Measurements from ENCODE around the gene TNS2. TPM values are rescaled to one million over a fixed set of nuclear protein-coding genes. Genes with fewer than 3 reads are reported as not detected.
"Not testable (repeated sequence)": the region's sequence is repeated elsewhere in the genome, so short reads cannot be mapped to it uniquely, and the experiment has no call there.

Gene TNS2
- total and polyA plus RNA-seq, 5 experiments from 2014 or later = 0.13 to 3.0 (median 1.3) TPM; not detected in 1

GRCh38 chr12:53093777-53094393 lies 44.0 kb downstream of the TNS2 start:
- peaks cover 21 to 35% (median 27%) of the 10 kb centered on the region in 4 donors for H3K4me1 Mint-ChIP-seq
- ATAC-seq (peak in 1 of 2 donors; percentile 18), DNase-seq (no peak)
- no peaks in the 10 kb centered on the region for H3K9me3 Mint-ChIP-seq
- H3K4me3 Mint-ChIP-seq = no peak overlapping the region
- H3K27ac Mint-ChIP-seq = peak overlapping the region in 2 of 10 donors; percentile 15 to 79
- H3K27me3 Mint-ChIP-seq = peaks cover 0 to 3% (median 1%) of the 10 kb centered on the region in 5 donors
- POLR2A ChIA-PET = interaction anchor here (0.7 to 4.7 kb wide), 4 partner anchors 9 to 42 kb away, joined by 3 to 26 read pairs (median 6); partner anchors contain the start of genes SOAT2 and SPRYD3
- peaks cover 0 to 2% (median 0%) of the 10 kb centered on the region in 3 donors for H3K36me3 Mint-ChIP-seq

GRCh38 chr12:53094394-53094787 lies 44.5 kb downstream of the TNS2 start:
- ATAC-seq = no peak
- DNase-seq = no peak
- peaks cover 0 to 2% (median 0%) of the 10 kb centered on the region in 3 donors for H3K36me3 Mint-ChIP-seq
- POLR2A ChIA-PET = interaction anchor here (0.9 to 4.7 kb wide), 3 partner anchors 8 to 43 kb away, joined by 6 to 26 read pairs (median 7); partner anchors contain the start of genes SOAT2 and SPRYD3
- H3K4me3 Mint-ChIP-seq = no peak overlapping the region
- H3K27me3 Mint-ChIP-seq = peaks cover 0 to 3% (median 0%) of the 10 kb centered on the region in 5 donors
- peaks cover 26 to 40% (median 32%) of the 10 kb centered on the region in 4 donors for H3K4me1 Mint-ChIP-seq
- no peaks in the 10 kb centered on the region for H3K9me3 Mint-ChIP-seq
- peak overlapping the region in 2 of 10 donors; percentile 15 to 79 for H3K27ac Mint-ChIP-seq

GRCh38 chr12:53094796-53095595 lies 45.1 kb downstream of the TNS2 start:
- Mint-ChIP-seq H3K27ac (peak overlapping the region in 1 of 10 donors; percentile 31), H3K4me1 (peaks cover 27 to 42% (median 33%) of the 10 kb centered on the region in 4 donors), H3K4me3 (peak overlapping the region in 2 of 10 donors; percentile 44 to 53)
- POLR2A ChIA-PET = interaction anchor here (0.9 to 4.7 kb wide), 4 partner anchors 8 to 86 kb away, joined by 3 to 26 read pairs (median 6); partner anchors contain the start of genes CSAD, SOAT2, SPRYD3 and ZNF740
- not testable (repeated sequence) for H3K36me3 Mint-ChIP-seq, H3K27me3 Mint-ChIP-seq, ATAC-seq, H3K9me3 Mint-ChIP-seq, DNase-seq

- H3K9me3 Mint-ChIP-seq, H3K36me3 Mint-ChIP-seq, ATAC-seq, H3K27me3 Mint-ChIP-seq, DNase-seq: not testable (repeated sequence)
- Mint-ChIP-seq H3K4me1 (peaks cover 27 to 42% (median 36%) of the 10 kb centered on the region in 4 donors), H3K4me3 (peak overlapping the region in 2 of 10 donors; percentile 44 to 53), H3K27ac (peak overlapping the region in 2 of 10 donors; percentile 18 to 31)
- POLR2A ChIA-PET = interaction anchor here (1.1 to 4.7 kb wide), 2 partner anchors 16 to 85 kb away, joined by 3 to 26 read pairs; partner anchors contain the start of genes CSAD, SPRYD3 and ZNF740
Measured at GRCh38 chr12:53095596-53095895, 45.7 kb downstream of the TNS2 start.

GRCh38 chr12:53096089-53096741 lies 46.4 kb downstream of the TNS2 start:
- peaks cover 27 to 42% (median 38%) of the 10 kb centered on the region in 4 donors for H3K4me1 Mint-ChIP-seq
- no peak for DNase-seq
- H3K9me3 Mint-ChIP-seq = no peaks in the 10 kb centered on the region
- H3K27me3 Mint-ChIP-seq = peaks cover 0 to 3% (median 0%) of the 10 kb centered on the region in 5 donors
- H3K4me3 Mint-ChIP-seq = peak overlapping the region in 8 of 10 donors; percentile 24 to 92 (median 49)
- peaks cover 0 to 2% (median 0%) of the 10 kb centered on the region in 3 donors for H3K36me3 Mint-ChIP-seq
- H3K27ac Mint-ChIP-seq = peak overlapping the region in 7 of 10 donors; percentile 36 to 82 (median 53)
- no peak for ATAC-seq
- POLR2A ChIA-PET = interaction anchor here (1.1 to 4.9 kb wide), 3 partner anchors 16 to 85 kb away, joined by 3 to 58 read pairs (median 26); partner anchors contain the start of genes CSAD, SPRYD3 and ZNF740

- Mint-ChIP-seq H3K27ac (peak overlapping the region; percentile 47 to 87 (median 75)), H3K4me1 (peaks cover 27 to 42% (median 41%) of the 10 kb centered on the region in 4 donors), H3K4me3 (peak overlapping the region; percentile 70 to 92 (median 82)), H3K9me3 (no peaks in the 10 kb centered on the region), H3K36me3 (peaks cover 0 to 2% (median 0%) of the 10 kb centered on the region in 3 donors), H3K27me3 (peaks cover 0 to 1% (median 0%) of the 10 kb centered on the region in 5 donors)
- DNase-seq (no peak), ATAC-seq (no peak)
- POLR2A ChIA-PET = interaction anchor here (4.9 kb wide), 1 partner anchor 17 kb away, joined by 58 read pairs; the partner anchor contains the start of gene SPRYD3
Measured at GRCh38 chr12:53096759-53097158, 46.9 kb downstream of the TNS2 start.

GRCh38 chr12:53097207-53097563 lies 47.3 kb downstream of the TNS2 start:
- peak overlapping the region; percentile 47 to 87 (median 75) for H3K27ac Mint-ChIP-seq
- H3K27me3 Mint-ChIP-seq = peaks cover 0 to 1% (median 0%) of the 10 kb centered on the region in 5 donors
- H3K36me3 Mint-ChIP-seq = peaks cover 0 to 2% (median 0%) of the 10 kb centered on the region in 3 donors
- no peaks in the 10 kb centered on the region for H3K9me3 Mint-ChIP-seq
- POLR2A ChIA-PET = interaction anchor here (1.6 to 4.9 kb wide), 4 partner anchors 18 to 50 kb away, joined by 6 to 58 read pairs (median 21); partner anchors contain the start of gene SPRYD3
- H3K4me3 Mint-ChIP-seq = peak overlapping the region; percentile 70 to 92 (median 82)
- peaks cover 29 to 47% (median 45%) of the 10 kb centered on the region in 4 donors for H3K4me1 Mint-ChIP-seq
- DNase-seq = no peak
- no peak for ATAC-seq

- Mint-ChIP-seq H3K27ac (peak within 1 kb of the TSS; percentile 76 to 93 (median 84)), H3K4me1 (peaks cover 33 to 52% (median 50%) of the 10 kb centered on the region in 4 donors), H3K9me3 (no peaks in the 10 kb centered on the region), H3K4me3 (peak within 1 kb of the TSS; percentile 79 to 92 (median 86)), H3K36me3 (peaks cover 0 to 2% (median 0%) of the 10 kb centered on the region in 3 donors), H3K27me3 (peaks cover 0 to 1% (median 0%) of the 10 kb centered on the region in 5 donors)
- POLR2A ChIA-PET = interaction anchor here (0.7 to 4.9 kb wide), 9 partner anchors 13 to 227 kb away, joined by 3 to 58 read pairs (median 5); partner anchors contain the start of gene SPRYD3
- DNase-seq (peak; percentile 29 to 79 (median 60)), ATAC-seq (peak; percentile 54 to 76)
Measured at GRCh38 chr12:53097564-53098353, 47.9 kb downstream of the TNS2 start, which contains the start of gene IGFBP6. TSS of gene IGFBP6 (plus strand) at chr12:53097667. CDS start at chr12:53097718, 51 bp downstream.

GRCh38 chr12:53098354-53098981 lies 48.6 kb downstream of the TNS2 start:
- Mint-ChIP-seq H3K27me3 (peaks cover 0 to 1% (median 0%) of the 10 kb centered on the region in 5 donors), H3K4me3 (peak overlapping the region; percentile 79 to 91 (median 86)), H3K4me1 (peaks cover 40 to 59% (median 57%) of the 10 kb centered on the region in 4 donors), H3K9me3 (no peaks in the 10 kb centered on the region), H3K27ac (peak overlapping the region; percentile 76 to 93 (median 84)), H3K36me3 (peaks cover 0 to 2% (median 0%) of the 10 kb centered on the region in 3 donors)
- DNase-seq (peak in 1 of 10 donors; percentile 13), ATAC-seq (peak in 1 of 2 donors; percentile 6)
- POLR2A ChIA-PET = interaction anchor here (0.7 to 4.9 kb wide), 10 partner anchors 14 to 227 kb away, joined by 3 to 58 read pairs (median 5); partner anchors contain the start of gene SPRYD3

GRCh38 chr12:53099071-53099882 lies 49.4 kb downstream of the TNS2 start:
- Mint-ChIP-seq H3K4me1 (peaks cover 38 to 62% (median 59%) of the 10 kb centered on the region in 4 donors), H3K4me3 (peak overlapping the region; percentile 79 to 91 (median 86)), H3K36me3 (peaks cover 0 to 2% (median 0%) of the 10 kb centered on the region in 3 donors), H3K9me3 (no peaks in the 10 kb centered on the region), H3K27ac (peak overlapping the region; percentile 56 to 93 (median 82)), H3K27me3 (peaks cover 0 to 1% (median 0%) of the 10 kb centered on the region in 5 donors)
- POLR2A ChIA-PET = interaction anchor here (0.5 to 4.9 kb wide), 9 partner anchors 20 to 140 kb away, joined by 3 to 58 read pairs (median 5); partner anchors contain the start of gene SPRYD3
- DNase-seq (peak; percentile 77 to 93 (median 86)), ATAC-seq (peak; percentile 33 to 39)

All from naive thymus-derived CD8-positive, alpha-beta T cell (primary cell).